Superior temporal gyrus (tissue), 1 donor: ENCODE data around the gene TTC39C.

ENCODE experiments used
- DNase-seq: peaks from one replicate; pipeline ENCODE4 v3.0.0-alpha.2; 2016; ENCODE audit errors: extremely low spot score

Gene TTC39C

GRCh38 chr18:23992089-23992940 is 22.2 kb upstream of the TTC39C start:
- no peak for DNase-seq

DNA sequence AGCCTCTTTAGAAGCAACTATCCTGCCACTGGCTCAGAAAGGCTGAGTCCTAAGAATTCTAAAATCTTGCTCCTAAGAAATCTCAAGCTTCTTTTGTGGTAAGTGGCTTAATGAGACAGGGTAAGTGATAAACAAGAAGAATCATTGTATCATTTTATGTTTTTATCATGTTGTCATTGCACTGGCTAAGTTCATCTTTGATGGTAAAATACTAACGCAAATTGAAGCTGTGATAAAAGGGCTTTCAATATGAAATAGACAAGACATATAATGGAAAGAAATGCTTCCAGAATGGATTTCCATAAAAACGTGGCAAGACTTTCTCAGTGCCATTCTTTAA is 21.6 kb upstream of the TTC39C start:
- DNase-seq, result no peak

- DNase-seq, result no peak
Observed at GRCh38 chr18:23994361-23994902, 20.1 kb upstream of the TTC39C start.

DNA sequence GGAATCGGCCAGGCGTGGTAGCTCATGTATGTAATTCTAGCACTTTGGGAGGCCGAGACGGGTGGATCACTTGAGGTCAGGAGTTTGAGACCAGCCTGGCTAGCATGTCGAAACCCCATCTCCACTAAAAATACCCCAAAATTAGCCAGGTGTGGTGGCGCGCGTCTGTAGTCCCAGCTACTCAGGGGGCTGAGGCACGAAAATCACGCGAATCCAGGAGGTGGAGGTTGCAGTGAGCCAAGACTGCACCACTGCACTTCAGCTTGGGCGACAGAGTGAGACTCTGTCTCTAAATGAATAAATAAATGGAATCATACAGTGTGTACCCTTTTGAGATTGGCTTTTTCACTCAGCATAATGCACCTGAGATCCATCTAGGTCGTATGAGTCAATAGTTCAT is 19.4 kb upstream of the TTC39C start:
- no peak for DNase-seq

DNA sequence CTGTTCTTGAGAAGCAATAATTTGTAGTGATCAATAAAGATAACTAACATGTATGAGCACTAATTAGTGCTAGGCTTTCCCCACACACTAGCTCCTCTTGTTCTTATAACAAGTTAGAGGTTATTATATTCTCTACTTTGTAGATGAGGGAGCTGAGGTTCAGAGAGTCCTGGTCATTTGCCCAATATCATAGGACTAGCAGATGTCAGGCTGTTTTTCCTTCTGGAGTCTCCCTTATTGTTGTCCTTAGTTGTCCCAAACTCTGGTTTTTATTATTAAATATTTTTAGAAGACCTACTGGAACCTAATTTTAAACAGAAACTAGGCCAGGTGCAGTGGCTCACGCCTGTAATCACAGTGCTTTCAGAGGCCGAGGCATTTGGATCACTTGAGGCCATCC is 16.5 kb upstream of the TTC39C start:
- no peak for DNase-seq

GRCh38 chr18:23998820-23999219 is 15.7 kb upstream of the TTC39C start:
- DNase-seq, result no peak

DNA sequence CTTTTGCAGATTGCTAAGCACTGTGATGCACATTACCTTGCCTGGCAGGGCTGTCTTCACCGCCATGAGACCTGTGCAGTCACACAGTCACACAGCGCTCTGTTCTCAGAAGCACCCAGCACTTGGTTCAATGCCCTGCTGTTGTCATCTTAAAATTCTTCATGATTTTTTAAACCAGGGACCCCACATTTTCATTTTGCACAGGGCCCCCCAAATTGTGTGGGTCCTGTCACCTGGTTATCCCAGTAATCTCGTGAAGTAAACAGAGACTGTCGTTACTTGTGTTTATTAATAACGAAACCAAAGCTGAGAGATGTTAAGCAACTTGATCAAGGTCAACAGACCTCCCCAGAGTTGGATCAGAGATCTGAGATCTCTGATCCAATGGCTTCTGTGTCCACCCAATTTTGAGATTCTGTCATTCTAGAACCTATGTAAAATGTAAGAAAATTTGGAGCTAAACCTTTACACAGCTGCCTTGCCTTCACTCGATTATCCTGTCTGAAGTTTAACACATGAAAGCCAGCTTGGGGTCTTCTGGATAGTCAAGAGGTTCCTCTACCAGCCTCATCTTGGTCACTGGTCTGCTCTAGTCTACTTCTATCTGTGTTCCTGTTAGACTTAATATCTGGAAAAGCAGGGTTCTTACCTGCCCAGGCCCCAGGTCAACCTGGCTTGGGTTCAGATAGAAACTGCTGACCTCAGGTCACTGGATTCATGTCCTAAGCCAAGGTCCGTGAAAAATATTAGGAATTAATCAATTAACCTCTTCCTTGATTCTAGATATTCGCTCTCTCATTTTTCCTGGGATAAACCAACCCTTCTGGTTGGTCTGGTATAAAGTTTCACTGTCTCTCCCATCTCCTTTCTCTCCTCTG is 13.7 kb upstream of the TTC39C start:
- no peak for DNase-seq

- no peak for DNase-seq
Observed at GRCh38 chr18:24002479-24002878, 12.1 kb upstream of the TTC39C start.

GRCh38 chr18:24003288-24003687 is 11.3 kb upstream of the TTC39C start:
- no peak for DNase-seq

GRCh38 chr18:24003903-24004640 is 10.5 kb upstream of the TTC39C start:
- peak; percentile 54 for DNase-seq

DNA sequence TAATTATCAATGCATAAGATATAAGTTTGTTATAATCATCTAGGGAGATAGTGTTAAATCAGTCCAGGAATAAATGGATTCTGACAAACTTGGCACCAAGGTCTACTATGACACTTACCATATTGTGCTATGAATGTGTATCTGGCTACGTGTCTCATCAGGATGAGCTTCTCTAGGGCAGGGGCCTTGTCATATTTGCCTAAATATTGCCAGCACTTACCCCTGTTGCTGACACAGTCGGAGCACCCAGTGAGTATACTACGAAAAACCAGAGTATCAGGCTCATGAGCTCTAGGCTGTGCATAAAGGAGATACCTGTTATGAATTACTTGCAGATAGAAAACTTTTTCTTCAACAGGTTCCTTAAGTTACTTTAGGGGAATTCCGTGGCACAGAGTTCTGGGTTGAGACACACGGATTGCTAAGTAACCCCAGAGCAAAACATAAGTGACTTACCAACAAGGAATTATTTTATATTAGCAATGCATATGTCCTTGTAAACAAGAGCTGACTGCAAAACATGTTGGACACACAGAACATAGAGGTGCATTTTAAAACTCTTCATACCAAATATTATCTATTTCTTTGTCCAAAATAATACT is 7.7 kb upstream of the TTC39C start:
- no peak for DNase-seq

DNA sequence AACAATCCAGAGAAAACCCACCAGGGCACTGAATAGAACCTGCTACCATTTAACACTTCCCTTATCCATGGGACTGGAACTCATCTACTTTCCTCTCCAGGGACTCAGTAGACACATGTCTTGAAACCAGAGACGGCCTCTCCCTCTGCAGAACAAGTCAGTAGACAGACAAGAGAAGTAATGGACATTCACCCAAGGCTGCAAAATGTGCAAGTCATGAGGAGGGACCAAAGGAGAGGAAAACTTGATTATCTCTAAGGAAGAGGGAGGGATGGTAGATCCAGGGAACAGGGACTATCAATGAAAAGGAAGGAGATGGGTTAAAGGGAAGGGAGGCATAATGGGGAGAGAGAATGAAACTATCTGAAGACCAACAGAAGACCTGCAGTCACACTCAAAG is 5.3 kb upstream of the TTC39C start:
- no peak for DNase-seq

DNA sequence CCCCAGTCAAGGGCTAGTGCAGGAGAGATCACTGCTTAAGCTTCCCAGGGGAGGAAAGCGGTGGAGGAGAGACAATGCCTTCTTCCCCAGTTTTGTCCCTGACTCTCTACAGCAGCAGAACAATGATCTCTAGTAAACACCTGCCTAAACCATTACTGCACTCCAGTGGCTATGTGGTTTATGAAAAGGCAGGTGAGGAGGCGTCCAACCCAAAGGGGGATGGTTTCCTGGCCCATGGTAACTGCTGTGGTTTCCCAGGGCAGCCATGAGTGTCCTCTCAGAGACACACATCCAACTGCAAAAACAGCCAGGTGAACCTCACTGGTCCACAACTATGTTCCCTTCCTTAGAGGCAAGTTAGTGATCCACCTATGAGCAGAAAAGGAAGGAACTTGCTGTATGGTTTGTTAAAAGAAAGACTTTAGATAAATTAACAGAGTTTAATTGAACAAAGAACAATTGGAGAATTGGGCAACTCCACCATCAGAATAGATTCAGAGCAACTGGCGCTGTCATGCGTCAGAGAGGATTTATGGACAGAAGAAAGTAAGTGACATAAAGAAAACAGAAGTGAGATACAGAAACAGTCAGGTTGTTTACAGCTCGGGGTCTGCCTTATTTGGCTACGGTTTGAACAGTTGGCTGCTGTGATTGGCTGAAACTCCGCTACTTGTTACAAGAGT is 4.8 kb upstream of the TTC39C start:
- DNase-seq, result no peak

DNA sequence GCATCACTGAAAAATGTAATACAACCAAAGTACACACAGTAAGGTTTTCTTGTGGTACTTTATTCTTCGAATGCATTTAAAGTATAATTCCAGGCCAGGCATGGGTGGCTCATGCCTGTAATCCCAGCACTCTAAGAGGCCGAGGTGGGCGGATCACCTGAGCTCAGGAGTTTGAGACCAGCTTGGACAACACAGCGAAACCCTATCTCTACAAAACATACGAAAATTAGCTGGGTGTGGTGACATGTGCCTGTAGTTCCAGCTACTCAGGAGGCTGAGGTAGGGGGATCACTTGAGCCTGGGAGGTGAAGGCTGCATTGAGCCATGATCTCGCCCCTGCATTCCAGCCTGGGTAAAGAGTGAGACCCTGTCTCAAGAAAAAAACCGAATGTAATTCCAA is 3.9 kb upstream of the TTC39C start:
- no peak for DNase-seq

DNA sequence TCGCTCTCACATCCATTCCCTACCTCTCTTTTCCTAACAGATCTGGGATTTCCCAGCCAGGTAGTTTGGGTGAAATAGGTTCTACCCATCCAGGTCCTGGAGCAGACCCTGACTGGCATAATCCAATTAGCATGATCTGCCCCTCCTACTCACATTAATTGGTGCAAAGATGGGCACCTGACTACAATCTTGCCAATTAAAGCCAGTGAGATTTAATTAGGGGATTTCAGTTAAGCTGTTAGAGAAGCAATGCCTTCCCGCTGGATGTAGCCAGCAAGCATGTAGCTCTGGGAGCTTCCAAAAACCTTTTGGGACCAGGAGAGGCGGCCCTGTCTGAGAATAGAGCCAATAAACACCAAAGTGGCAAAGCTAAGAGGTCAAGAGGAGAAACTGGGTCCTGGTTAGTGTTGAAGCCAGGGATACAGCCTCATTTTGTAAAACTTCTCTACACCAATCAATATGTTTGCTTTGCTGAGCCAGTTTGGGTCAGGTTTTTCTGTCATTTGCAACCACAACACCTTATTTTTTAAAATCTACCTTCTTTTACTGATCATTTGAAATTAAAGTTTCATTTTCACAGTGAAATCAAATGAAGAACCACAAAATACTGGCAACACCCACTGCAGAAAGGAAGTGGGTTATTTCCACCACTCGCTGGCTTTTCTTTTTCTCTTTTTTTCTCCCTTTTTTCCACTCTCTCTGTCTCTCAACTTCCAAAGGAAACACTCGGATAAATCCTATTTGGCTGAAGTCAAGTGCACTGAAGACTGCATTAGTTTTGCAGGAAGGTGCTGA is 3.2 kb upstream of the TTC39C start:
- DNase-seq, result no peak

DNA sequence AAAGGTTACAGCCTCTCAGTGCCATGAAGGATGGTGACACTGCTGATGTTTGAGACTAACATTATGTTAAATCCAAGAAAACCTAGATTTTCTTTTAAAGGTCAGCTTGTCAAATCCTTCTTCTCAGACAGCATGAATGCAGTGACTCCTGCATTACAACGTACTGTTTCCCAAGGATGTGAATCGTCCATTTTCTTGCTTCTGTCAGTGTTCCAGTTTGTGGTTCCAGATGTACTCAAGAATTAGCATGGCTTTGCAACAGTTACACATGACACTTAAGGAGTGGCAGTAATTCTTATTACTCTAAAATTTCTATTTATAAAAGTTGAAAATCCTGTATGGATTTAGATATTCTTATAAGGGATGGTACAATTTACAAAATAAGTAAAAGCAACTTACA is 1.5 kb upstream of the TTC39C start:
- no peak for DNase-seq

DNA sequence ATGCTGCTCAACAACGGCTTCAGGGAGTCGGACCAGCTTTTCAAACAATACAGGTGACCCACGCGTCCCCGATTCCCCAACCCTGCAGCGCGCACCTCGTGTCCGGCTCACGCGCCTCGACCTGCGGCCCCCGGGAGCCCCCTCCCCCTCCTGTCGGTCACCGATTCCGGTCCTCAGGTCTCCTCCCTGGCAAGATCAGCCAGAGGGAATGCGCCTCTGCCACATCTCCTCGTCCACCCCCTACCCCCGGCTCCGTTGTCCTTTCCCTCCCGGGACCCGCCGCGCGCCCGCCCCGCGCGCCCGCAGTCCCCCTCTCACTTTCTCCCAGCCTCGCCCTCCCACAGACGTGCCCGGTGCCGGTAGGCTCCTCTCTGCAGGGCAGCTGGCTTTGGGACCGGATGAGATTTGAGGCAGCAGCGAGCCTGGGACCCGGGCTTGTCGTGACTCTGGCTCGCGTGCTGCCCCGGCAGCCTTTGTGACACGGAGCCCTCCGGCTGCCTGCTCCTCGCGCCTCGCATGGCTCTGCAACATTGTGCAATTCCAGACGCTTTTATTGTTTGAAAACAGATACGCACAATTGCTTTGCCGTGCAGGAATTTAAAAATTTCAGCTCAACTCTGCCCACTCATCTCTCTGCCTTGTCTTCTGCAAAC is 558 bp downstream of the TTC39C start:
- peak; percentile 35 for DNase-seq

DNA sequence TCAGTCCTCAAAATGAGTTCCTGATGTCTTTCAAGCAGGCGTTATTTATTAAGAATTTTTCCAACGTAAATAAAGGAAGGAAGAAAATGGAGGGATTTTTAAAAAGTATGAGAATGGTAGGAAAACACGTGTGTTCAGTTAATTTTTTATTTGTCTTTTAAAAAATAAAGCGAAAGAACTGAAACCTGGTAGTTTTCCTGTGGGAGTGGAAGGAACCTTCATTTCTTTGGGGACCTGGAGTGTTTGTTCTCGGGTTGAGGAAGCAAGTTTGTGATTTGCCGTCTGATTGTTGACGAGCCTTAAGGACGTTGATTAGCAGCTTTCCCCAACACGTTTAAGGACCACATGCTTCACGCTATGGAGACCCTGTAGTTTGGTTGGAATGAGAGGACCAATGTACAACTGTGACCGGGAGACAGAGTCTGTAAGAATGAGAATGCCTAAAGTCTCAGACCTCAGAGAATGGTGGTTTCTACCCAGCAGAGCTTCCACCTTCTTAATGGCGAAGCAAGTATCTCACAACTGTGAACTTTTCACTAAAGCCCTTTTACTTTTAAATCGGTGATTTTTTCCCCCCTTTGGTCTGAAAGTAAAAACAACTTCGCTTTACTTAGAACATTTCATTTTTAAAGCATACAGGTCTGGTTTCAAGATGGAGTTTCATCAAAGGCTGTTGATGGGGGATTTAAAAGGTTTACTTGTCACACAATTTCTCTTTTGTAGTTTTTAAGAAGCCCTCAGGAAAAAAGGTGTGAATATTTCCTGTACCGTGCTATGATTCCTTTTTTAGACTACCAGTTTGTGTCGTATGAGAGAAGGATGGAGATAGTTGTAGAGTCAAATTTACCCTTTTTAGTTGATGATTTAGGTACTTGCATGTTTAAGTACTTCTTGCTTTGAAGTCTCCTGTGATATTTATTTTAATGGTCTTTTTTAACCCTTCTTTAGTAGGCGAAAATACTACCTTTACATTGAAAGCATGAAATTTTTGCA is 1.4 kb downstream of the TTC39C start:
- DNase-seq, result peak; percentile 52
